AG04450 (cell line): ENCODE results near the gene FRS2. TPM values are rescaled to one million over a fixed set of nuclear protein-coding genes. Genes with fewer than 3 reads are reported as not detected.

Experiments
- CTCF ChIA-PET: fragments of 300-600, 350-600 bp; formaldehyde crosslinking; extraction: SDS; loops from one replicate; lab custom pipeline; 2022; ENCODE audit warnings: antibody characterized with exemption, inconsistent platforms; lab: Charles Lee
- POLR2A ChIA-PET: fragments of 350-600 bp; formaldehyde crosslinking; extraction: SDS; loops from one replicate; lab custom pipeline; 2021; ENCODE audit warnings: antibody characterized with exemption, inconsistent platforms; lab: Yijun Ruan, JAX
- DNase-seq: peaks from one replicate; pipeline ENCODE4 v3.0.0-alpha.2; 2011; ENCODE audit warnings: low read depth, low spot score
- H3K27ac ChIP-seq: one replicate; pipeline ENCODE4 v1.5.1; 2012; ENCODE audit warnings: low read depth, low read length, control low read depth
- H3K27me3 ChIP-seq: one replicate; pipeline ENCODE4 v1.6.0; 2012; ENCODE audit warnings: low read length; ENCODE audit not compliant: control insufficient read depth, insufficient read depth
- H3K4me3 ChIP-seq: 2 replicates; pipeline ENCODE4 v1.5.1; 2011; ENCODE audit warnings: mild to moderate bottlenecking, low read depth, low read length, control low read depth
- H3K9me3 ChIP-seq: 2 replicates; pipeline ENCODE4 v1.5.1; 2012; ENCODE audit warnings: low read length; ENCODE audit not compliant: control insufficient read depth, insufficient read depth
- CTCF ChIP-seq: IDR thresholded peaks from 2 replicates; pipeline ENCODE4 v1.5.1; 2011; ENCODE audit warnings: low read depth, low read length, control low read depth, inconsistent platforms
- polyA plus RNA-seq: library from polyadenylated mRNA; depleted of rRNA; stranded (reverse); fragments of >200 nt; gene quantifications from 2 replicates; pipeline ENCODE4 v1.2.3, GENCODE V29; 2011

The FRS2 gene
- polyA plus RNA-seq, 1 experiment = 41.9 TPM

- no peak for TF ChIP-seq CTCF
- no peak for DNase-seq
- ChIA-PET POLR2A (no interaction called here), CTCF (interaction anchor here (0.7 to 1.8 kb wide), 4 partner anchors 43 to 715 kb away, joined by 3 to 13 read pairs (median 4); no protein-coding TSS in a partner anchor)
- Histone ChIP-seq H3K4me3 (no peak overlapping the region), H3K27me3 (no peaks in the 10 kb centered on the region), H3K9me3 (no peaks in the 10 kb centered on the region), H3K27ac (no peak overlapping the region)
Measured at GRCh38 chr12:69595689-69596088, 125.5 kb downstream of the FRS2 start.

- TF ChIP-seq CTCF = no peak
- no peaks in the 10 kb centered on the region for H3K27me3 ChIP-seq
- ChIA-PET CTCF (interaction anchor here (0.5 to 1.1 kb wide), 3 partner anchors 9 to 256 kb away, joined by 3 read pairs; no protein-coding TSS in a partner anchor), POLR2A (no interaction called here)
- H3K27ac ChIP-seq = no peak overlapping the region
- no peaks in the 10 kb centered on the region for H3K9me3 ChIP-seq
- DNase-seq = no peak
- no peak overlapping the region for H3K4me3 ChIP-seq
Measured at GRCh38 chr12:69598174-69598753, 128.1 kb downstream of the FRS2 start.

- DNase-seq = no peak
- Histone ChIP-seq H3K9me3 (no peaks in the 10 kb centered on the region), H3K4me3 (no peak overlapping the region), H3K27ac (no peak overlapping the region), H3K27me3 (no peaks in the 10 kb centered on the region)
- ChIA-PET POLR2A (no interaction called here), CTCF (interaction anchor here (1.1 to 1.2 kb wide), 2 partner anchors 39 to 243 kb away, joined by 3 to 4 read pairs; no protein-coding TSS in a partner anchor)
- no peak for TF ChIP-seq CTCF
Measured at GRCh38 chr12:69600804-69601203, 130.6 kb downstream of the FRS2 start.

- POLR2A ChIA-PET = interaction anchor here (0.6 to 0.8 kb wide), 2 partner anchors 17 to 23 kb away, joined by 3 to 6 read pairs; no protein-coding TSS in a partner anchor
Measured at GRCh38 chr12:69601962-69602685, 131.9 kb downstream of the FRS2 start.

More at GRCh38 chr12:69601962-69602685, 131.9 kb downstream of the FRS2 start:
- no peaks in the 10 kb centered on the region for H3K27me3 ChIP-seq
- no peak overlapping the region for H3K4me3 ChIP-seq
- no peaks in the 10 kb centered on the region for H3K9me3 ChIP-seq
- H3K27ac ChIP-seq = no peak overlapping the region
- CTCF ChIA-PET = interaction anchor here (1.1 to 1.2 kb wide), 2 partner anchors 38 to 245 kb away, joined by 3 to 4 read pairs; no protein-coding TSS in a partner anchor
- no peak for DNase-seq
- TF ChIP-seq CTCF = no peak
